HG03066 (cell line): ENCODE data around the gene TMEM222.
"Not testable (repeated sequence)": the region's sequence is repeated elsewhere in the genome, so short reads cannot be mapped to it uniquely, and the experiment has no call there.

ENCODE experiments used
- ATAC-seq: cut with Tn5 transposase; IDR thresholded peaks from one replicate; pipeline ENCODE4 v1.9.1; 2021; ENCODE audit warnings: low read depth; ENCODE audit not compliant: unreplicated experiment

The TMEM222 gene

GRCh38 chr1:27372808-27373690 lies 51.1 kb downstream of the TMEM222 start:
- no peak for ATAC-seq

- no peak for ATAC-seq
These were observed 52.6 kb downstream of the TMEM222 start, which contains the start of gene FCN3 for GRCh38 chr1:27374362-27375086. TSS of gene FCN3 (minus strand) at chr1:27374824. CDS start at chr1:27374818, 6 bp downstream.

GRCh38 chr1:27377760-27378495 lies 56.0 kb downstream of the TMEM222 start:
- no peak for ATAC-seq

GRCh38 chr1:27379564-27380122 lies 57.7 kb downstream of the TMEM222 start:
- no peak for ATAC-seq

- no peak for ATAC-seq
These were observed 58.3 kb downstream of the TMEM222 start for GRCh38 chr1:27380224-27380623.

- no peak for ATAC-seq
These were observed 59.1 kb downstream of the TMEM222 start for GRCh38 chr1:27380766-27381733.

GRCh38 chr1:27381969-27382762 lies 60.2 kb downstream of the TMEM222 start:
- no peak for ATAC-seq

- ATAC-seq = no peak
These were observed 61.2 kb downstream of the TMEM222 start, which contains the start of gene CD164L2 for GRCh38 chr1:27383039-27383605. TSS of gene CD164L2 (minus strand) at chr1:27383333. CDS start at chr1:27383239, 94 bp downstream.

- no peak for ATAC-seq
These were observed 61.7 kb downstream of the TMEM222 start for GRCh38 chr1:27383661-27384060.

- ATAC-seq = not testable (repeated sequence)
These were observed 62.8 kb downstream of the TMEM222 start for GRCh38 chr1:27384797-27385196.
